Small intestine (tissue), 7 donors: ENCODE data around the gene BRD4. TPM values are rescaled to one million over a fixed set of nuclear protein-coding genes. Genes with fewer than 3 reads are reported as not detected.
A peak's percentile ranks its signal among the peaks of the same experiment; 100 is the strongest.

Experiments
- DNase-seq, 2 donors: peaks; one replicate each; pipeline versions ENCODE4 v3.0.0 to v3.0.0-alpha.2; 2013
- FAIRE-seq: peaks from 2 replicates; lab custom pipeline; 2012; peaks lifted over from hg19 to GRCh38; lab: Jason Lieb, UNC
- H3K27ac ChIP-seq, 3 donors: one replicate each; pipeline ENCODE4 v1.5.1; 2013; ENCODE audit warnings: low read length in 2 of 3, mild to moderate bottlenecking in 2 of 3, control low read depth in 1 of 3, inconsistent platforms in 1 of 3, low read depth in 1 of 3, moderate library complexity in 1 of 3
- H3K27me3 ChIP-seq, 3 donors: one replicate each; pipeline ENCODE4 v1.6.1; 2013; ENCODE audit warnings: low read length in 3 of 3, inconsistent platforms in 1 of 3; ENCODE audit not compliant: control insufficient read depth in 3 of 3, insufficient read depth in 3 of 3
- H3K36me3 ChIP-seq, 3 donors: one replicate each; pipeline ENCODE4 v1.6.1; 2013; ENCODE audit warnings: low read length in 3 of 3, inconsistent platforms in 1 of 3, low read depth in 1 of 3, mild to moderate bottlenecking in 1 of 3, moderate library complexity in 1 of 3; ENCODE audit not compliant: control insufficient read depth in 3 of 3, insufficient read depth in 2 of 3
- H3K4me1 ChIP-seq, 3 donors: one replicate each; pipeline ENCODE4 v1.6.1; 2013; ENCODE audit warnings: low read length in 2 of 3, inconsistent platforms in 1 of 3, low read depth in 1 of 3, mild to moderate bottlenecking in 1 of 3, moderate library complexity in 1 of 3; ENCODE audit not compliant: control insufficient read depth in 3 of 3, insufficient read depth in 2 of 3
- H3K4me3 ChIP-seq, 3 donors: one replicate each; pipeline ENCODE4 v1.5.1; 2013; ENCODE audit warnings: low read length in 3 of 3, control low read depth in 1 of 3, inconsistent platforms in 1 of 3, low read depth in 1 of 3, mild to moderate bottlenecking in 1 of 3, moderate library complexity in 1 of 3
- H3K9me3 ChIP-seq, 2 donors: one replicate each; pipeline ENCODE4 v1.6.1; 2013; ENCODE audit warnings: low read depth in 1 of 2, low read length in 1 of 2; ENCODE audit not compliant: control insufficient read depth in 2 of 2, insufficient read depth in 1 of 2
- WGBS, 3 donors: extraction: QIAGEN DNeasy Blood & Tissue Kit; methylation state at CpG; one replicate each; pipeline ENCODE4 v1.1.7; 2013; 5-methylcytosine and 5-hydroxymethylcytosine counted together
- polyA plus RNA-seq, 4 donors: library from polyadenylated mRNA; stranded (reverse) in 3 of 4; unstranded in 1 of 4; fragments of 200-250 nt in 3 of 4; fragments of 120-200 nt in 1 of 4; gene quantifications; one replicate each; pipeline versions ENCODE4 v1.2.1 to v1.2.3, GENCODE V29; 2013
- donor health status: healthy with polysubstance abuse.
- donor health status: control.
- donor health status: control.
- donor health status: Bipolar disorder and iron deficiency.
- donor health status: healthy.

The BRD4 gene
- polyA plus RNA-seq, 4 donors, result 15.7 to 41.4 (median 24.7) TPM

- no peak for FAIRE-seq
- Histone ChIP-seq H3K4me3 (no peak overlapping the region), H3K27ac (no peak overlapping the region), H3K27me3 (no peaks in the 10 kb centered on the region), H3K36me3 (peaks cover 0 to 12% (median 2%) of the 10 kb centered on the region in 3 donors), H3K9me3 (no peaks in the 10 kb centered on the region), H3K4me1 (peaks cover 5 to 45% (median 21%) of the 10 kb centered on the region in 3 donors)
- 58 to 71% (median 67%) methylated on average over 1 of the region's 1 CpG for WGBS, 3 donors
- no peak for DNase-seq
Measured at GRCh38 chr19:15282311-15282705, 50.0 kb downstream of the BRD4 start.

GRCh38 chr19:15280915-15281683 is 51.2 kb downstream of the BRD4 start:
- 20 to 31% (median 24%) methylated on average over 12 of the region's 12 CpGs for WGBS, 3 donors
- peaks cover 0 to 16% (median 2%) of the 10 kb centered on the region in 3 donors for H3K36me3 ChIP-seq
- peak overlapping the region in 2 of 3 donors; percentile 29 to 81 for H3K27ac ChIP-seq
- no peaks in the 10 kb centered on the region for H3K27me3 ChIP-seq
- peaks cover 5 to 41% (median 20%) of the 10 kb centered on the region in 3 donors for H3K4me1 ChIP-seq
- DNase-seq (peak; percentile 24 to 40), FAIRE-seq (no peak)
- no peaks in the 10 kb centered on the region for H3K9me3 ChIP-seq
- H3K4me3 ChIP-seq, result no peak overlapping the region

DNA sequence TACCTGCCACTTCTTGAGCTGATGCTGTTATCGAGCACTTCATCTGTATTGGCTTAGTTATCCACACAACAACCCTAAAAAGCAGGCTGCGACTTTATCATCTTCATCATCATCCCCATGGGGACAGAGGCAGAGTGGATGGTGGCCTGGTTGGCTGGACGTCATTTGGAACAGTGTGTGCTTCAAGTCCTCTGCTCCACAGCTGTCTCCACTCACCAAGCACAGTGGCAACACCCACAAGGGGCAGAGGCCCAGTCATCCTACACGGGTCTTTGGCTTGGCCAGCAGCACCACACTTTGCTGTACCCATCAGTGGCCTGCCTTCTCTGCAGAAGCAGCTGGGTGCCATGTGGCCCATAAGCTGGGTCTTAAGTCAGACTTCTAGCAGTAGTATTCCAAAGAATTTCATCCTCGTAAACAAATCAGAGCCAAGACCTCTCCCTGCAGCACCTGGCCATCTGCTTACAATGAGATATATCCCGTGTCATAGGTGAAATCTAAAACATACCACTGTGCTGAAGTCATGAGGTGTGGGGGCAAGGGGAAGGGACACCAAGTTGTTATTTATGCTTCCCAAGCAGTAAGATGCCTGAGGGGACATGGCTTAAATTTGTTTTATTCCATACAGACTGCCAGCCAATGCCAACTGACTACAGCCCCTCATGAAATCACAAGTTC is 52.2 kb downstream of the BRD4 start:
- no peak overlapping the region for H3K27ac ChIP-seq
- H3K4me3 ChIP-seq, result no peak overlapping the region
- no peak for FAIRE-seq
- H3K4me1 ChIP-seq, result peaks cover 5 to 39% (median 17%) of the 10 kb centered on the region in 3 donors
- no peak for DNase-seq
- WGBS, 3 donors, result 54 to 63% (median 56%) methylated on average over 6 of the region's 6 CpGs
- H3K36me3 ChIP-seq, result peaks cover 0 to 18% (median 2%) of the 10 kb centered on the region in 3 donors
- no peaks in the 10 kb centered on the region for H3K27me3 ChIP-seq
- no peaks in the 10 kb centered on the region for H3K9me3 ChIP-seq

- DNase-seq (no peak), FAIRE-seq (no peak)
- whole genome bisulfite sequencing, 3 donors, result 82 to 95% (median 92%) methylated on average over 4 of the region's 4 CpGs
- H3K4me1 ChIP-seq, result peaks cover 5 to 37% (median 16%) of the 10 kb centered on the region in 3 donors
- peak overlapping the region in 1 of 3 donors; percentile 60 for H3K27ac ChIP-seq
- H3K27me3 ChIP-seq, result no peaks in the 10 kb centered on the region
- no peak overlapping the region for H3K4me3 ChIP-seq
- peaks cover 0 to 20% (median 2%) of the 10 kb centered on the region in 3 donors for H3K36me3 ChIP-seq
- no peaks in the 10 kb centered on the region for H3K9me3 ChIP-seq
Measured at GRCh38 chr19:15279326-15279904, 52.9 kb downstream of the BRD4 start.

- no peaks in the 10 kb centered on the region for H3K9me3 ChIP-seq
- FAIRE-seq (no peak), DNase-seq (no peak)
- H3K4me1 ChIP-seq, result peaks cover 0 to 17% (median 15%) of the 10 kb centered on the region in 3 donors
- WGBS, 3 donors, result 81 to 82% (median 82%) methylated on average over 11 of the region's 11 CpGs
- H3K4me3 ChIP-seq, result no peak overlapping the region
- no peak overlapping the region for H3K27ac ChIP-seq
- H3K27me3 ChIP-seq, result no peaks in the 10 kb centered on the region
- peaks cover 0 to 35% (median 3%) of the 10 kb centered on the region in 3 donors for H3K36me3 ChIP-seq
Measured at GRCh38 chr19:15276620-15277215, 55.6 kb downstream of the BRD4 start.

DNA sequence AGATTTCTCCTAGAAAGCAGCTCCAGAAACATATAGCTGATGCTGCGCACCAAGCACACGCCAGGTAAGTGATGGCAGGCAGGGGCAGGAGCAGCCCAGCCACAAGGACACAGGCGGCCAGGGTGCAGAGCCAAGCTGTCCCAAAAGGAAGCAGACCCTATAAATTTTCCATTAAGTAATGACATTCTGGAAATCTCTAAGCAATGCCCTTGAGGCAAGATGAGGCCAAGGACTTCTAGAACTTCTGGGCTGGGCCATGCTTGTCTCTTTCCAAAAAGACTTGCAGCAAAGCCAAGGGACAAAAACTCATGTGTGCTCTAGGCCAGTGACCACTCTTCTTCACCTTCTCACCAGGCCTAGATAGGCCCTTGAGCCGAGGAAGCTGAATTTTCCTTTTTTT is 57.9 kb downstream of the BRD4 start:
- peaks cover 0 to 49% (median 13%) of the 10 kb centered on the region in 3 donors for H3K36me3 ChIP-seq
- H3K9me3 ChIP-seq, result no peaks in the 10 kb centered on the region
- FAIRE-seq, result no peak
- H3K27ac ChIP-seq, result no peak overlapping the region
- peaks cover 0 to 8% (median 0%) of the 10 kb centered on the region in 3 donors for H3K4me1 ChIP-seq
- 84 to 98% (median 95%) methylated on average over 4 of the region's 4 CpGs for WGBS, 3 donors
- no peaks in the 10 kb centered on the region for H3K27me3 ChIP-seq
- DNase-seq, result no peak
- H3K4me3 ChIP-seq, result no peak overlapping the region

- Histone ChIP-seq H3K36me3 (peaks cover 4 to 77% (median 32%) of the 10 kb centered on the region in 3 donors), H3K4me3 (no peak overlapping the region), H3K27ac (no peak overlapping the region), H3K4me1 (peaks cover 0 to 5% (median 5%) of the 10 kb centered on the region in 3 donors), H3K27me3 (no peaks in the 10 kb centered on the region), H3K9me3 (no peaks in the 10 kb centered on the region)
- FAIRE-seq, result no peak
- 75 to 80% (median 80%) methylated on average over 6 of the region's 6 CpGs for WGBS, 3 donors
- DNase-seq, result no peak
Measured at GRCh38 chr19:15269806-15270205, 62.5 kb downstream of the BRD4 start.

DNA sequence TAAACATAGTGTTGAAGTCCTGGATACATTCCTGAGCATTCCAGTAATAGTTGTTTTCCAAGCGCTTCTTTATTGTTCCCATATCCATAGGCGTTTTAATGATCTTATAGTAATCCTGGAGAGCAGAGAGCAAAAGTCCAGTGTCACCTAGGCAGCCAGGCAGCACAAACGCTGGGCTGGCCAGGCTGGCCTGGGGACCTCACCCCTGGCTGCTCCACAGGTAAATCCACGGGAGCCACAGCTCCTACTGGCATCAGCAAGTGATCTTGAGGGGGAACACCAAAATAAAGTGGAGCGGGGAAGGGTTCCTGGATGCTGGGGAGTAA is 63.4 kb downstream of the BRD4 start:
- Histone ChIP-seq H3K4me3 (no peak overlapping the region), H3K27me3 (no peaks in the 10 kb centered on the region), H3K9me3 (no peaks in the 10 kb centered on the region), H3K36me3 (peaks cover 10 to 81% (median 37%) of the 10 kb centered on the region in 3 donors), H3K27ac (no peak overlapping the region), H3K4me1 (peaks cover 0 to 5% (median 0%) of the 10 kb centered on the region in 3 donors)
- WGBS, 3 donors, result 55 to 75% (median 60%) methylated on average over 5 of the region's 5 CpGs
- DNase-seq, result no peak
- FAIRE-seq, result no peak
